Skin of body (tissue), 2 donors: ENCODE results near the gene TDRD9. TPM values are rescaled to one million over a fixed set of nuclear protein-coding genes. Genes with fewer than 3 reads are reported as not detected.

Source experiments
- small RNA-seq: library from RNA; depleted of rRNA; stranded (forward); fragments of <200 nt; gene quantifications from one replicate; pipeline ENCODE3, GENCODE V24; 2014; ENCODE audit warnings: low replicate concordance
- total RNA-seq: library from RNA; depleted of rRNA; stranded (reverse); fragments of >200 nt; gene quantifications from one replicate; pipeline ENCODE4 v1.2.3, GENCODE V29; 2014

Gene TDRD9
- total RNA-seq, 1 donor from 2014 or later = 0.39 TPM

Small RNAs within 50 kb of the gene (small RNA-seq; reads per million reads assigned to genes)
- not detected for gene RN7SL634P

Other genes with a start within 250 kb of the TDRD9 start
- 6.7 TPM for gene XRCC3, start 213.0 kb upstream of the TDRD9 start, total RNA-seq
- 47.4 TPM for gene ZFYVE21, start 212.6 kb upstream of the TDRD9 start, total RNA-seq
- 18.1 TPM for gene PPP1R13B, start 80.9 kb upstream of the TDRD9 start, total RNA-seq
- not detected for gene RD3L, start 14.1 kb downstream of the TDRD9 start, total RNA-seq
- 3.6 TPM for gene ASPG, start 157.2 kb downstream of the TDRD9 start, total RNA-seq
- gene KIF26A, start 210.1 kb downstream of the TDRD9 start, total RNA-seq = 8.1 TPM